C4-2B (cell line): ENCODE data around the gene MITF.

Experiments
- CTCF ChIP-seq: fragments of 450-650 bp; conservative IDR thresholded peaks from 2 replicates; pipeline ENCODE4 v1.5.1; 2017; ENCODE audit warnings: mild to moderate bottlenecking
- ZFX ChIP-seq: fragments of 450-650 bp; IDR thresholded peaks from 2 replicates; pipeline ENCODE4 v1.6.1; 2017

GRCh38 chr3:69770976-69771634, 31.8 kb downstream of the MITF start:
- TF ChIP-seq CTCF (no peak), ZFX (no peak)
